ENCODE data around the gene DRAM1. TPM values are rescaled to one million over a fixed set of nuclear protein-coding genes. Genes with fewer than 3 reads are reported as not detected.
A peak's percentile ranks its signal among the peaks of the same experiment; 100 is the strongest.

Gene DRAM1
- total and polyA plus RNA-seq, 9 of the 15 experiments (the other 6 are each of a cell fraction or from before 2014, with no cell fraction given): 1.4 to 4.3 (median 2.7) TPM

GRCh38 chr12:101876861-101877805 is at the start of gene DRAM1 (continued):
- TF ChIP-seq ATF3 (IDR thresholded peaks at IDR 0.05): peak; percentile 69
- TF ChIP-seq ATF3 (CRISPR knock-in tag; conservative IDR thresholded peaks at IDR 0.05): no peak
- TF ChIP-seq ETV1 (tag; conservative IDR thresholded peaks at IDR 0.05; ENCODE audit: low read depth): peak; percentile 82
- TF ChIP-seq OTX1 (CRISPR knock-in tag; IDR thresholded peaks at IDR 0.05): no peak
- TF ChIP-seq LARP7 (IDR thresholded peaks at IDR 0.05): no peak
- TF ChIP-seq CREB5 (CRISPR knock-in tag; IDR thresholded peaks at IDR 0.05): no peak
- TF ChIP-seq ZNF384 (IDR thresholded peaks at IDR 0.05; ENCODE audit: low read depth, low read length): no peak
- peak; percentile 76 for TF ChIP-seq FIP1L1 (IDR thresholded peaks at IDR 0.05; ENCODE audit: low read depth, low read length, poor library complexity, severe bottlenecking)
- no peak for TF ChIP-seq ZKSCAN3 (CRISPR knock-in tag; IDR thresholded peaks at IDR 0.05)
- peak; percentile 71; the same call in 1 of the 2 replicates for TF ChIP-seq ESRRA (IDR thresholded peaks at IDR 0.05; ENCODE audit: borderline replicate concordance, low read depth)
- TF ChIP-seq ZNF76 (CRISPR knock-in tag; IDR thresholded peaks at IDR 0.05; ENCODE audit: borderline replicate concordance): no peak
- no peak for TF ChIP-seq ZNF165 (CRISPR knock-in tag; IDR thresholded peaks at IDR 0.05; ENCODE audit: borderline replicate concordance)
- TF ChIP-seq TBP (optimal IDR thresholded peaks at IDR 0.05; ENCODE audit: low read depth, low read length): peak; percentile 67
- TF ChIP-seq SNRNP70 (optimal IDR thresholded peaks at IDR 0.05; ENCODE audit: low read depth, low read length): no peak
- no peak for TF ChIP-seq ATF4 (CRISPR knock-in tag; IDR thresholded peaks at IDR 0.05)
- TF ChIP-seq NR1H2 (CRISPR knock-in tag; IDR thresholded peaks at IDR 0.05): no peak; the same call in 1 of the 2 replicates
- TF ChIP-seq FOSL1 (tag; conservative IDR thresholded peaks at IDR 0.05): peak; percentile 55
- TF ChIP-seq TRIM24 (IDR thresholded peaks at IDR 0.05): peak in 1 of 2 experiments; percentile 37; a peak in 1 of 4 replicates
- TF ChIP-seq USF1 (CRISPR knock-in tag; IDR thresholded peaks at IDR 0.05): no peak
- TF ChIP-seq RCOR1 (IDR thresholded peaks at IDR 0.05; ENCODE audit: borderline replicate concordance in 1 of 2, low read depth in 2 of 2, low read length in 2 of 2): peak in 1 of 2 experiments; percentile 73; a peak in 2 of 4 replicates
- TF ChIP-seq TAF15 (IDR thresholded peaks at IDR 0.05; ENCODE audit: low read depth, low read length): no peak
- no peak for TF ChIP-seq GTF2A2 (tag; IDR thresholded peaks at IDR 0.05)
- TF ChIP-seq NFE2 (IDR thresholded peaks at IDR 0.05; ENCODE audit: low read depth): peak; percentile 10; the same call in 1 of the 2 replicates

Measured in K562 (cell line).